GM19328 (cell line): ENCODE data around the gene MAGI3.
"Not testable (repeated sequence)": the region's sequence is repeated elsewhere in the genome, so short reads cannot be mapped to it uniquely, and the experiment has no call there.

Experiments used
- ATAC-seq: cut with Tn5 transposase; IDR thresholded peaks from one replicate; pipeline ENCODE4 v1.9.1; 2021; ENCODE audit warnings: mild to moderate bottlenecking, moderate library complexity; ENCODE audit not compliant: unreplicated experiment

The MAGI3 gene

GRCh38 chr1:113557187-113557586 is 166.9 kb downstream of the MAGI3 start:
- no peak for ATAC-seq

GRCh38 chr1:113565621-113566020 is 175.3 kb downstream of the MAGI3 start:
- no peak for ATAC-seq

GRCh38 chr1:113567427-113567826 is 177.1 kb downstream of the MAGI3 start:
- no peak for ATAC-seq

- not testable (repeated sequence) for ATAC-seq
Measured at GRCh38 chr1:113575744-113576260, 185.5 kb downstream of the MAGI3 start.

GRCh38 chr1:113576271-113576670 is 186.0 kb downstream of the MAGI3 start:
- ATAC-seq: no peak

- no peak for ATAC-seq
Measured at GRCh38 chr1:113579256-113580018, 189.1 kb downstream of the MAGI3 start.

GRCh38 chr1:113581323-113581722 is 191.0 kb downstream of the MAGI3 start:
- ATAC-seq: no peak

GRCh38 chr1:113582084-113582483 is 191.8 kb downstream of the MAGI3 start:
- no peak for ATAC-seq

- ATAC-seq: no peak
Measured at GRCh38 chr1:113587475-113587874, 197.2 kb downstream of the MAGI3 start.

- ATAC-seq: no peak
Measured at GRCh38 chr1:113592230-113592629, 201.9 kb downstream of the MAGI3 start.

- no peak for ATAC-seq
Measured at GRCh38 chr1:113593550-113594297, 203.4 kb downstream of the MAGI3 start.

- not testable (repeated sequence) for ATAC-seq
Measured at GRCh38 chr1:113604466-113604865, 214.2 kb downstream of the MAGI3 start.

- no peak for ATAC-seq
Measured at GRCh38 chr1:113605146-113605545, 214.8 kb downstream of the MAGI3 start.

- no peak for ATAC-seq
Measured at GRCh38 chr1:113608399-113608798, 218.1 kb downstream of the MAGI3 start.

- ATAC-seq: no peak
Measured at GRCh38 chr1:113610372-113610771, 220.1 kb downstream of the MAGI3 start.

- ATAC-seq: no peak
Measured at GRCh38 chr1:113615425-113615824, 225.1 kb downstream of the MAGI3 start.

GRCh38 chr1:113616156-113616555 is 225.8 kb downstream of the MAGI3 start:
- ATAC-seq: no peak

GRCh38 chr1:113617438-113618141 is 227.3 kb downstream of the MAGI3 start:
- no peak for ATAC-seq

- no peak for ATAC-seq
Measured at GRCh38 chr1:113628997-113629396, 238.7 kb downstream of the MAGI3 start.

GRCh38 chr1:113630340-113631327 is 240.3 kb downstream of the MAGI3 start:
- no peak for ATAC-seq
